DOHH2 (cell line): ENCODE measurements around the gene PPM1H.

ENCODE experiments used
- H3F3A ChIP-seq: fragments of 200-600 bp; sonication (generic), shearing (Covaris generic); 2 replicates; pipeline ENCODE4 v1.6.0; 2016; ENCODE audit warnings: antibody characterized with exemption, mild to moderate bottlenecking; ENCODE audit not compliant: control insufficient read depth, insufficient read depth
- H3K27ac ChIP-seq: fragments of 200-600 bp; sonication (generic); 2 replicates; pipeline ENCODE4 v1.5.1; 2014; ENCODE audit warnings: low read depth, mild to moderate bottlenecking, low read length, moderate library complexity
- H3K27me3 ChIP-seq: fragments of 200-600 bp; sonication (generic); 2 replicates; pipeline ENCODE4 v1.6.1; 2014; ENCODE audit warnings: mild to moderate bottlenecking, low read length, mixed read lengths; ENCODE audit not compliant: control insufficient read depth
- H3K36me3 ChIP-seq: fragments of 200-600 bp; sonication (generic); 2 replicates; pipeline ENCODE4 v1.6.1; 2014; ENCODE audit warnings: mild to moderate bottlenecking, low read length, moderate library complexity, mixed read lengths; ENCODE audit not compliant: control insufficient read depth
- H3K4me1 ChIP-seq: fragments of 200-600 bp; sonication (generic); 2 replicates; pipeline ENCODE4 v1.6.1; 2014; ENCODE audit warnings: mild to moderate bottlenecking, low read length, mixed read lengths; ENCODE audit not compliant: control insufficient read depth
- H3K4me2 ChIP-seq: fragments of 200-600 bp; sonication (generic); 2 replicates; pipeline ENCODE4 v1.6.0; 2014; ENCODE audit warnings: mild to moderate bottlenecking, low read length, moderate library complexity
- H3K4me3 ChIP-seq: fragments of 200-600 bp; sonication (generic); 2 replicates; pipeline ENCODE4 v1.5.1; 2014; ENCODE audit warnings: mild to moderate bottlenecking, low read length, mixed read lengths
- H3K79me2 ChIP-seq: fragments of 200-600 bp; sonication (generic); 2 replicates; pipeline ENCODE4 v1.6.1; 2014; ENCODE audit warnings: mild to moderate bottlenecking, low read length, mixed read lengths; ENCODE audit not compliant: control insufficient read depth
- H3K9me2 ChIP-seq: fragments of 200-600 bp; sonication (generic); replicated peaks from 2 replicates; pipeline ENCODE4 v1.6.1; 2014; ENCODE audit warnings: mild to moderate bottlenecking, low read length, mixed read lengths; ENCODE audit not compliant: control insufficient read depth
- H3K9me3 ChIP-seq: fragments of 200-600 bp; sonication (generic); 2 replicates; pipeline ENCODE4 v1.6.1; 2014; ENCODE audit warnings: antibody characterized with exemption, low read length, mixed read lengths; ENCODE audit not compliant: control insufficient read depth, insufficient read depth
- H4K20me1 ChIP-seq: fragments of 200-600 bp; sonication (generic); 2 replicates; pipeline ENCODE4 v1.6.0; 2014; ENCODE audit warnings: low read depth, mild to moderate bottlenecking, antibody characterized with exemption, low read length, moderate library complexity; ENCODE audit not compliant: control insufficient read depth, insufficient read depth
- CTCF ChIP-seq: fragments of 200-600 bp; sonication (generic); IDR thresholded peaks from one replicate; pipeline ENCODE4 v1.5.1; 2014; ENCODE audit warnings: antibody characterized with exemption, mild to moderate bottlenecking, low read depth, low read length; ENCODE audit not compliant: poor library complexity, severe bottlenecking
- EZH2phosphoT487 ChIP-seq: fragments of 200-600 bp; sonication (generic); IDR thresholded peaks from 2 replicates; pipeline ENCODE4 v1.6.1; 2017; ENCODE audit warnings: borderline replicate concordance, mild to moderate bottlenecking, antibody characterized with exemption, low read length, moderate library complexity, mixed read lengths

Gene PPM1H

GRCh38 chr12:62957233-62957953 lies 22.4 kb upstream of the PPM1H start:
- Histone ChIP-seq H3K9me3 (no peaks in the 10 kb centered on the region), H3F3A (no peaks in the 10 kb centered on the region), H3K4me3 (no peak overlapping the region), H3K4me1 (no peaks in the 10 kb centered on the region), H3K27me3 (no peaks in the 10 kb centered on the region), H3K9me2 (no peaks in the 10 kb centered on the region), H4K20me1 (no peaks in the 10 kb centered on the region), H3K4me2 (no peak overlapping the region), H3K79me2 (no peaks in the 10 kb centered on the region), H3K27ac (no peak overlapping the region), H3K36me3 (no peaks in the 10 kb centered on the region)
- no peak for TF ChIP-seq EZH2phosphoT487
- TF ChIP-seq CTCF, result no peak

GRCh38 chr12:62955678-62956077 lies 20.7 kb upstream of the PPM1H start:
- H3F3A ChIP-seq, result no peaks in the 10 kb centered on the region
- H3K4me3 ChIP-seq, result no peak overlapping the region
- H3K4me1 ChIP-seq, result no peaks in the 10 kb centered on the region
- H4K20me1 ChIP-seq, result no peaks in the 10 kb centered on the region
- H3K79me2 ChIP-seq, result no peaks in the 10 kb centered on the region
- no peak overlapping the region for H3K4me2 ChIP-seq
- H3K9me2 ChIP-seq, result no peaks in the 10 kb centered on the region
- no peak for TF ChIP-seq EZH2phosphoT487
- TF ChIP-seq CTCF, result no peak
- no peaks in the 10 kb centered on the region for H3K36me3 ChIP-seq
- H3K9me3 ChIP-seq, result no peaks in the 10 kb centered on the region
- no peaks in the 10 kb centered on the region for H3K27me3 ChIP-seq
- H3K27ac ChIP-seq, result no peak overlapping the region

GRCh38 chr12:62950317-62950716 lies 15.4 kb upstream of the PPM1H start:
- Histone ChIP-seq H3K9me2 (no peaks in the 10 kb centered on the region), H3K27me3 (no peaks in the 10 kb centered on the region), H3K4me3 (no peak overlapping the region), H3K36me3 (no peaks in the 10 kb centered on the region), H3F3A (no peaks in the 10 kb centered on the region), H4K20me1 (no peaks in the 10 kb centered on the region), H3K4me1 (no peaks in the 10 kb centered on the region), H3K9me3 (no peaks in the 10 kb centered on the region), H3K27ac (no peak overlapping the region), H3K79me2 (no peaks in the 10 kb centered on the region), H3K4me2 (no peak overlapping the region)
- no peak for TF ChIP-seq EZH2phosphoT487
- TF ChIP-seq CTCF, result no peak
